GM12873 (cell line): Measurements from ENCODE around the gene PRR7.

Experiments used
- TF ChIP-seq, protein P1 (sequence below): IDR thresholded peaks from 2 replicates; pipeline ENCODE4 v1.5.1; 2012; ENCODE audit warnings: low read depth, mild to moderate bottlenecking, moderate library complexity, low read length, control low read depth; ENCODE audit not compliant: insufficient read depth; ENCODE audit errors: missing control alignments

Gene PRR7

GRCh38 chr5:177478711-177479646 is 32.4 kb downstream of the PRR7 start:
- TF ChIP-seq, protein P1, sequence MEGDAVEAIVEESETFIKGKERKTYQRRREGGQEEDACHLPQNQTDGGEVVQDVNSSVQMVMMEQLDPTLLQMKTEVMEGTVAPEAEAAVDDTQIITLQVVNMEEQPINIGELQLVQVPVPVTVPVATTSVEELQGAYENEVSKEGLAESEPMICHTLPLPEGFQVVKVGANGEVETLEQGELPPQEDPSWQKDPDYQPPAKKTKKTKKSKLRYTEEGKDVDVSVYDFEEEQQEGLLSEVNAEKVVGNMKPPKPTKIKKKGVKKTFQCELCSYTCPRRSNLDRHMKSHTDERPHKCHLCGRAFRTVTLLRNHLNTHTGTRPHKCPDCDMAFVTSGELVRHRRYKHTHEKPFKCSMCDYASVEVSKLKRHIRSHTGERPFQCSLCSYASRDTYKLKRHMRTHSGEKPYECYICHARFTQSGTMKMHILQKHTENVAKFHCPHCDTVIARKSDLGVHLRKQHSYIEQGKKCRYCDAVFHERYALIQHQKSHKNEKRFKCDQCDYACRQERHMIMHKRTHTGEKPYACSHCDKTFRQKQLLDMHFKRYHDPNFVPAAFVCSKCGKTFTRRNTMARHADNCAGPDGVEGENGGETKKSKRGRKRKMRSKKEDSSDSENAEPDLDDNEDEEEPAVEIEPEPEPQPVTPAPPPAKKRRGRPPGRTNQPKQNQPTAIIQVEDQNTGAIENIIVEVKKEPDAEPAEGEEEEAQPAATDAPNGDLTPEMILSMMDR = no peak

GRCh38 chr5:177479774-177480173 is 33.2 kb downstream of the PRR7 start:
- TF ChIP-seq, protein P1 = no peak

- TF ChIP-seq, protein P1 = no peak
These were observed 35.8 kb downstream of the PRR7 start for GRCh38 chr5:177482359-177482795.

DNA sequence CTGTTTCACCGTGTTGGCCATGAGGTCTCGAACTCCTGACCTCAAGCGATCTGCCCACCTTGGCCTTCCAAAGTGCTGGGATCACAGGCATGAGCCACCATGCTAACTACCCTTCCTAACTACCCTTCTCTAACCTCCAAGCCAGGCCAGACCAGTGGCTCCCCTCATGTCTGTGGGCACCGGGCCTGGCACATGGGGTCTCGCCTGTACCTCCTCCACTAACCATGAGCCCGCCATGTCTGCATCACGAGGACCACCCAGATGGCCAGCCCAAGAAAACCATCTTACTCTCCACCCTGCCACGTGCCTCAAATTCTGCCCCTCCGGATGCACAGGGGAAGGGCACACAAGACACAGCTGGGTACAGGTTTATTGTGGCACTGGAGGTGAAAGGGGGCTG is 36.4 kb downstream of the PRR7 start:
- TF ChIP-seq, protein P1 = no peak

- TF ChIP-seq, protein P1 = no peak
These were observed 37.6 kb downstream of the PRR7 start for GRCh38 chr5:177483994-177484901.

GRCh38 chr5:177484902-177485549 is 38.4 kb downstream of the PRR7 start:
- TF ChIP-seq, protein P1 = no peak
